HG03565 (cell line): ENCODE measurements around the gene ACTN4.
"Not testable (repeated sequence)": the region's sequence is repeated elsewhere in the genome, so short reads cannot be mapped to it uniquely, and the experiment has no call there.

Source experiments
- ATAC-seq: cut with Tn5 transposase; IDR thresholded peaks from one replicate; pipeline ENCODE4 v1.9.1; 2021; ENCODE audit warnings: mild to moderate bottlenecking, moderate library complexity; ENCODE audit not compliant: unreplicated experiment

ACTN4 gene

GRCh38 chr19:38760805-38761517 is 113.5 kb downstream of the ACTN4 start:
- ATAC-seq: not testable (repeated sequence)

DNA sequence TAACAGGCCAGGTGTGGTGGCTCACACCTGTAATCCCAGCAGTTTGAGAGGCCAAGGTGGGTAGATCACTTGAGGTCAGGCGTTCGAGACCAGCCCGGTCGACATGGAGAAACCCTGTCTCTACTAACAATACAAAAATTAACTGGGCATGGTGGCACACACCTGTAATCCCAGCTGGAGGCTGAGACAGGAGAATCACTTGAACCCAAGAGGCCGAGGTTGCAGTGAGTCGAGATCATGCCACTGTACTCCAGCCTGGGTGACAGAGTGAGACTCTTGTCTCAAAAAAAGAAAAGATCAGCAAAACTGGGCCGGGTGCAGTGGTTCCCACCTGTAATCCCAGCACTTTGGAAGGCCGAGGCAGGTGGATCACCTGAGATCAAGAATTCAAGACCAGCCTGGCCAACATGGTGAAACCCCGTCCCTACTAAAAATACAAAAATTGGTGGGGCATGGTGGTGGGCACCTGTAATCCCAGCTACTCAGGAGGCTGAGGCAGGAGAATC is 114.5 kb downstream of the ACTN4 start:
- not testable (repeated sequence) for ATAC-seq

GRCh38 chr19:38763795-38764220 is 116.4 kb downstream of the ACTN4 start:
- ATAC-seq: no peak

DNA sequence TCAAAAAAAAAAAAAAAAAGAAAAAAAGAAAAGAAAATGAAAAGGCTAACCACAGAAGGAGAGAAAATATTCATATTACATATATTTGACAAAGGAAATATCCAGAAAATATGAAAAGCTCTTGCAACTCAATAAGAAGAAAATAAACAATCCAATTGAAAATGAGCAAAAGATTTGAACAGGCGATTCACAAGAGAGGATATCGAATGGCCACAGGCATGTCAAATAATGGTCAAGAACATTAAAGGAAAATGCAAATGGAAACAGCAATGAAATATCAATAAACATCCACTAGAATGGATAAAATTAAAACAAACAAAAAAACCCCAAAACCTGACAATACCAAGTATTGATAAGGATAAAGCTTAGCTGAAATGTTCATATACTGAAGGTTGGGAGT is 117.8 kb downstream of the ACTN4 start:
- ATAC-seq: no peak

DNA sequence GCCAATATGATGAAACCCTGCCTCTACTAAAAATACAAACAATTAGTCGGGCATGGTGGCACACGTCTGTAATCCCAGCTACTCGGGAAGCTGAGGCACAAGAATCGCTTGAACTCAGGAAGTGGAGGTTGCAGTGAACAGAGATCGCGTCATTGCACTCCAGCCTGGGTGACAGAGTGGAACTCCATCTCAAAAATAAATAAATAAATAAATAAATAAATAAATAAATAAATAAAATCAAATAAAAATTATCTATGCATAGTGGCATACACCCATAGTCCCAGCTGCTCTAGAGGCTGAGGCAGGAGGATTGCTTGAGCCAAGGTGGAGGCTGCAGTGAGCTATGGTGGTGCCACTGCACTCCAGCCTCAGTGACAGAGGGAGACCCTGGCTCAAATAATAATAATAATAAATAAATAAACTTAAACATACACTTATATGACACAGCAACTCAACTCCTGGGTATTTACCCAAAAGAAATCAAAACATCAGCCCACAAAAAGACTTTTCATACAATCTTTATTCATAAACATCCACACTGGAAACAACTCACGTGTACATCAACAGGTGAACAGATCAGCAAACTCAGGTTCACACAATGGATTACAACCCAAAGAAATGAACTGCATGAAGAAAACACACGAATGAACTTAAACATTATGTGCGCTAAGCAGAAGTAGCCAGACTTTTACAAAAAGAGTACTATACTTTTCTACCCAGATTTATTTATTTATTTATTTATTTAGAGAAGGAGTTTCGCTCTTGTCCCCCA is 119.0 kb downstream of the ACTN4 start:
- ATAC-seq: no peak

DNA sequence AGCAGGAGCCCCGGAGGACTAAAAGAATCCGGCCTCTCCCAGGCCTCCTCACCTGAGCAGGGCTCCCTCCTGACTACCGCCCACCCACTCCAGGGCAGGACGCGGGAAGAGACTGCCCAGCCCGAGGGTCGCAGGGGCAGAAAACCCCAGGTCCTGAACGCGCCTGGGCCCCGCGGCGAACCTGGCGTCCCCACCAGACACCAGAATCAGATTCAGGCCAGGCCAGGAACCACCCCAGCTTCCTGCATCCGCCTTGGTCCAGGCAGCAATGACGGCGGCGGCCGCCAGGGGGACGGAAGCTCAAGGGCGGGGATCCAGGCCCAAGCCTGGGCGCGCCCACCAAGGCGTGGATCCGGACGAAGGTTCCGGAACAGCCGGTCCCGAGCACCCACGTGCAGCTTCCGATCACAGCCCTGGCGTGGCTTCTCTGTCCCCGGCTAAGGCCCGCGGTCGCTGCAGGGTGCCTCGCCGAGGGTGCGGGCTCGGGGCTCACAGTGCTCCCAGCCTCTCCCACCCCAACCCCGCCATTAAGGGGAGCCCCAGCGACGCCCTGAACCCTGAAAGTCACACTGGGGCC is 122.3 kb downstream of the ACTN4 start:
- no peak for ATAC-seq

DNA sequence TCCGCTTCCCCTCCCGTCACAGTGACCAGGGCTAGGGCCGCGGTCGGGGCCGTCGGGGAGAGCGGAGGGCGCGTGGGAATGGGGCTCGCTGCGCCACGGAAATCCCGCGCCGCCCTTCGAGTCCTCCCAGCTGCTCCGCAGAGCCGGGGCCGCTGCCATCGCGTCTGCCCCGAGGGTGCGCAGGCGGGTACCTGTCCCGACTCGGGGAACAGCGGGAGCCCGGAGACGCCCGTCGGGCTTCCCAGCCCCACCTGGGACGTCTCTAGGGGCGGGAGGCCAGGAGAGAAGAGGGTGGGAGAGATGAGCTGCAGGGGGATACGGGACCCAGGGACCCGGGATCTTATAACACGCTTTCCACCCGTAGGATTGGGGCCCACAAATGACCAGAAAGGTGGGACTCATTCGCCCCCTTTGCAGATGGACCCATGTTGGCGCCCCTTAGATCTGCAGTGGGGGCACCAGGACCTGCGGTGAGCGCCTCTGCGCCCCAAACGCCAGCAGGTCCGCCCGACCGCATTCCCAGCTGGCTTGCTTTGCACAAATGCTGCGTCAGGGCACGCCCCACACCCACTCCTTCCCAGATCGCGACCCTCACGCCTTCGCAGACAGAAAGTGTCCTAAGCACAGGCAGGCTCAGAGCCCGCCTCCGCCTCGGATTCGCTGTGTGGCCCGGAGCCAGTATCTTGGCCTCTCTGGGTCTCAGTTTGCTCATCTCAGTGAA is 122.9 kb downstream of the ACTN4 start:
- not testable (repeated sequence) for ATAC-seq

DNA sequence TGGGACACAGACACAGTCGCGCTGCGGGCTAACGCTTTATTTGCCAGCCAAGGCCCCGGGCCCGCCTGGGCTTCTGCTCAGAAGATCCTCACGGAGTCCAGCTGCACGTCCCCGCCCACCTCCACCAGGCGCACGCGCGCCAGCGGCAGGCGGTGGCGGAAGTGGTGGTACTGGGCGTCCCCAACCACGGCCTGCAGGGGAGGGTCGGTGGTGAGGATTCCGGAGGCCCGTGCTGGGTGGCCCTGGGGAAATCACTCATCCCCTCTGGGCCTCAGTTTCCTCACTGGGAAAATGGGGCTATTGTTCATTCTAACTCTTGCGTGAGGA is 123.5 kb downstream of the ACTN4 start:
- ATAC-seq: not testable (repeated sequence)

DNA sequence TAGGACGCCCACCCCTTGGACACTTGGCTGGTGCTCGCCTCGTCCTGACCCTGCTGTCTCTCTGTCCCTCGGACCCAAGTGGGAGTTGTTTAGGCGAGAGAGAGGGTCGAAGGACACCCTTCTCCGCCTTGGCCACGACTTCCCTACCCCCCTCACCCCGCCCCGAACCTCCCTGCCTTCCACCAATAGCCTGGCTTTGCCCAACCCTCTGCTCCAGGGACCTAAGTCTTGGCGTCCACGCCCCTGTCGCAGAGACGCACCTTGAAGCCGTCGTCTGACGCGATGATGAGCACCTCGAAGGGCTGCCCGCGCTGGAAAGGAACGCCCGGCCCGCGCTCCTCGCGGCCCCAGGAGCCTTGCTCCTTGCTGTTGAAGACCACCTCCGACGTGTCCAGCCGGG is 124.1 kb downstream of the ACTN4 start:
- not testable (repeated sequence) for ATAC-seq

GRCh38 chr19:38773469-38774177 is 126.2 kb downstream of the ACTN4 start, which contains the start of gene LGALS7:
Gene LGALS7 (minus strand): TSS chr19:38773517. CDS start chr19:38773492, 25 bp downstream.
- no peak for ATAC-seq

DNA sequence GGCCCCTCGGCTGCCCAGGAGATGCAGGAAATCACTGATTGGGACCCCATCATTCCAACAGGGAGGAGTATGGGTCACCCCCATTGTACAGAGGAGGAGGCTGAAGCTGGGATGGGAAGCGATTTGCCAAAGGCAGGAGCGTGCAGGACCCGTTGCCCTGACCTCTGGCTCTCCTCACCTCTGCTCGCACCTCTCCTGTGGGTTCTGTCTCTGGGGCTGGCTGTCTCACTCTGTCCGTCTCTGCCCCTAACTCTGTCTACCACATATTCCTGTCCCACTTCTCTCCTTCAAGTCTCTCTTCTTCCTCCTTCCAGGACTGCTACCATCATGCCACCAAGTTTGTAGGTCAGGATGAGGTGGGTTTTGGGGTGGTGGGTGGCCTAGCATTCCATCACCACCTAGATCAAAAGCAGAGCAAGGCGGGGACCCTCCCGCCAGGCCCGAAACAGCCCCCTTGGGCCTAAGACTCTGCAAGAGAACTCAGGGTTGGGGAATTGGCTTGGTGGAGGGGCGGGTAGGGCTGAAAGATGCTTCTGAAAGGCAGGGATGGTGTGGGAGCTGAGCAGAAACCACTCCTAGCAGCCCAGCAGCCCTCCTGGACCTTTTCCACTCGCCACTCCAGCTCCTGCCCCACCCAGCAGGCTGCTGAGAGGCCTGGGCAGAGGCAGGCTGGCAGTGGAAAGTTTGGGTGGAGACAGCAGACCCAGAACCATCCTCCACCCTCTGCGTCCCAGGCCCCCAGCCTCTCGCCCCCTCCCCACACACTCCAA is 126.9 kb downstream of the ACTN4 start:
- ATAC-seq: no peak

- ATAC-seq: no peak
These were observed 131.3 kb downstream of the ACTN4 start for GRCh38 chr19:38778733-38779132.

DNA sequence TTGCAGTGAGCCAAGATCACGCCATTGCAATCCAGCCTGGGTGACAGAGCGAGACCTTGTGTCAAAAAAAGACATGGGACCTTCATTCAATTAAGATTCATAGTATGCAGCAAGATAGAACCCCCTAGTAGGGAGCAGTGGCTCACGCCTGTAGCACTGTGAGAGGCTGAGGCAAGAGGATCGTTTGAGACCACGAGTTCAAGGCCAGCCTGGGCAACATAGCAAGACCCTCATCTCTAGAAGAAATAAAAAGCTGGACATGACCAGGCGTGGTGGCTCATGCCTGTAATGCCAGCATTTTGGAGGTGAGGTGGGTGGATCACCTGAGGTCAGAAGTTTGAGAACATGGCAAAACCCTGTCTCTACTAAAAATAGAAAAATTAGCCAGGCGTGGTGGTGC is 133.0 kb downstream of the ACTN4 start:
- ATAC-seq: no peak

DNA sequence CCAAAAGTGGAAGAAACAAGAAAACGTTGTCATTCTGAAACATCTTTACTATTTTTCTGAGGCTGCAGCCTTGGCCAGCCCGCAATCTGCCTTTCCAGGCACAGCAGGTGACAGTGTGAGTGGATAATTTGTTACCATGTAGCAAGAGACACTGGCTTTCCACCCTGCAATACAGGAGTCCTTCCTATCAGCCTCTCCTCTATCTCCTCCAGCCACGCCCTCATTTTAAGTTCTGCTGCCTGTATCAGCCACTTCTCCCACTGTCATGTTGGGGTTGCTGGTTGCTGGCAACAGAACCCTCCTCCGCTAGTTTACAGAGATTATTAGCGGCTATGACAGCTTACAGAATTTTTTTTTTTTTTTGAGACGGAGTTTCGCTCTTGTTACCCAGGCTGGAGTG is 133.6 kb downstream of the ACTN4 start:
- no peak for ATAC-seq
